ENCODE data around the gene STBD1. TPM values are rescaled to one million over a fixed set of nuclear protein-coding genes. Genes with fewer than 3 reads are reported as not detected.

The STBD1 gene
- total RNA-seq, 4 donors from 2014 or later = 0.89 to 2.3 (median 1.1) TPM

Other genes with a start within 250 kb of the STBD1 start
- 1 to 10 TPM in 1 of 4 donors, under 1 TPM in 2, not detected in 1; 0.34 to 1.3 (median 0.81) TPM for gene ART3, start 232.0 kb upstream of the STBD1 start, total RNA-seq
- gene NUP54, start 158.3 kb upstream of the STBD1 start, total RNA-seq = 10 to 100 TPM; 27.4 to 36.5 (median 31.0) TPM
- 100 to 1,000 TPM in 1 of 4 donors, 10 to 100 TPM in 3; 74.9 to 111 (median 82.8) TPM for gene SCARB2, start 92.9 kb upstream of the STBD1 start, total RNA-seq
- 1 to 10 TPM in 2 of 4 donors, under 1 TPM in 1, not detected in 1; 0.62 to 4.7 (median 1.3) TPM for gene FAM47E, start 55.0 kb upstream of the STBD1 start, total RNA-seq
- under 1 TPM in 3 of 4 donors, not detected in 1; 0.19 to 0.36 (median 0.22) TPM for gene CCDC158, start 114.4 kb downstream of the STBD1 start, total RNA-seq
- 10 to 100 TPM; 37.7 to 88.8 (median 44.0) TPM for gene SHROOM3, start 128.5 kb downstream of the STBD1 start, total RNA-seq

All from lower leg skin (tissue), 4 donors.